ENCODE data around the gene ZNF512B. TPM values are rescaled to one million over a fixed set of nuclear protein-coding genes. Genes with fewer than 3 reads are reported as not detected.
"Not testable (repeated sequence)": the region's sequence is repeated elsewhere in the genome, so short reads cannot be mapped to it uniquely, and the experiment has no call there.

ZNF512B gene
- polyA plus RNA-seq, 1 donor: 23.0 TPM

DNA sequence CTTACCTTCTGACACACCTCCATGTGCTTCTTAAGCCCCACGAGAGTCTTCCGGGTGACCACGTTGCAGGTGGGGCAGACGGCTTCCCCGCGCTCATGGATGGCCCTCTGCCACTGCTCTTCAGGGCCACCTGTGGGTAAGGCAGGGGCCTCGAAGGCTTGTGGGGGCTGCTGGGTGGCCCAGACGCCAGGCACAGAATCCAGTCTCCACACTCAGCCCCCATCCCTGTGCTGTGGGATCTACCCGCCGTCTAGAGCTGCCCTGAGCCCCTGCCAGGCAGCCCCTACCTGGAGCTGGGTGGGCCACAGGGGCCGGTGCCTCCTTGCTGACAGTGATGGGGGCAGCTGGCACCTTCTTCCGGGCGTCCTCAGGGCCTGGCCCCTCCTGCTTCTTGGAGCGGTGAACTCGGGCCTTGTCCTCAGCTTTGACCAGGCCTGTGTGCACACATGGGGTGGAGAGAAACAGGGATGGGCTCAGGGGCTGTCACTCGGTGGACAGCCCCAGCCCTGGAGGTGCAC, 5.9 kb downstream of the ZNF512B start:
- DNase-seq (ENCODE audit: low read depth): no peak

DNA sequence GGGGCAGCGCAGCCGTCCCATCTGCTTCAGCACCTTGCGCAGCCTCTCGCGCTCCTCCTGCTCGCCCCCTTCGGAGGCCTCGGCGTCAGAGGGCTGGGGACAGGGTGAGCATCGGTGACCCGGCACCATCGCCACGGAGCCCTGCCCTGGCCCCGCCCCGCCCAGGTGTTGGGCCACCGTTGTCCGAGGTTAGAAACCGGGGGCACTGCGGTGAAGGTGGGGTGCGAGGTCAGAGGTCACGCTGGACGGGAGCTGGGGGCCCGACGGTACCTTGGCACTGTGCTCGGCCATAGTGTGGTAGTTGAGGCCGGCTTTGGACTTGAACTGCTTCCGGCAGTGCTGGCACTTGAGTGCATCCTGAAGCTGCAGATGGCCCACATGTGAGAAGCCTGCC, 6.4 kb downstream of the ZNF512B start:
- DNase-seq (ENCODE audit: low read depth): no peak

DNA sequence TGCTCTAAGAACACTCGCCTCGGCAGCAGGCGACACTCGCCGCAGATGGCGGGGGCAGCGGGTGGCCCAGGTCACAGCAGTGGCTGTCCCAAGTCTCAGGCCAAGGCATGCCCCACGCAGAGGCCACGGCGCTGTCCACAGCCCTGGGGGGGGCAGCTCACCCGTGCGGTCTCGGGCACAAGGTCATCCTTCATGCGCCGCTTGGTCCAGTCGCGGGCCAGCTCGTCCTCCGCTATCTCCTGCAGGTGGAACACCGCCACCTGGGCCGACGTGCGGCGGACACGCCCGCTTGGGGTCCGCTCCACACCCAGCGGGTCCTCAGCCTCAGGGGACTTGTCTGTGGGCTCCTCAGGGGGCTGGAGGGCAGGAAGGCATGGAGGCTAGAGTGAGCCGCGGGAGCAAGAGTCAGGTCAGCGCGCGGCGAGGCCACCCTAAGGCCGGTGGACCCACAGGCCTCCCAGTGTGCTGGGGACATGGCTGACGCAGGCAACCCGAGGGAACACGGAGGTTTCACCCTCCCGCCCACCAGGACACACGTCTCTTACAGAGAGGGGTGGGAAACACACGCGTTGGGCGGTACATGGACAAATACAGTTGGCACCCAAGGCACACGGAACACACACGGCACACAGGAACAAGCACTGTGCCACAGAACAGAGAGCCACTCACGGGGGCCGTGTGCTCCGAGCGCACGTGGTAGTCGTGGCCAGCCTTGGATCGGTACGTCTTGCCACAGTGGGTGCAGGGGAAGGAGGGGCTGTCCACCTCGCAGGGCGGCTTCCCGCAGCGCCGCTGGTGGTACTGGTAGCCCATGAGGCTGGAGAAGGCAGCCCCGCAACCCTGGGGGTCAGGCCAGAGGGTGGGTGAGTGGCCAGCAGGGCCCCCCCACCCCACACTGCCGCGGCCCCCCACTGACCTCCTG, 7.0 kb downstream of the ZNF512B start:
- no peak for DNase-seq (ENCODE audit: low read depth)

DNA sequence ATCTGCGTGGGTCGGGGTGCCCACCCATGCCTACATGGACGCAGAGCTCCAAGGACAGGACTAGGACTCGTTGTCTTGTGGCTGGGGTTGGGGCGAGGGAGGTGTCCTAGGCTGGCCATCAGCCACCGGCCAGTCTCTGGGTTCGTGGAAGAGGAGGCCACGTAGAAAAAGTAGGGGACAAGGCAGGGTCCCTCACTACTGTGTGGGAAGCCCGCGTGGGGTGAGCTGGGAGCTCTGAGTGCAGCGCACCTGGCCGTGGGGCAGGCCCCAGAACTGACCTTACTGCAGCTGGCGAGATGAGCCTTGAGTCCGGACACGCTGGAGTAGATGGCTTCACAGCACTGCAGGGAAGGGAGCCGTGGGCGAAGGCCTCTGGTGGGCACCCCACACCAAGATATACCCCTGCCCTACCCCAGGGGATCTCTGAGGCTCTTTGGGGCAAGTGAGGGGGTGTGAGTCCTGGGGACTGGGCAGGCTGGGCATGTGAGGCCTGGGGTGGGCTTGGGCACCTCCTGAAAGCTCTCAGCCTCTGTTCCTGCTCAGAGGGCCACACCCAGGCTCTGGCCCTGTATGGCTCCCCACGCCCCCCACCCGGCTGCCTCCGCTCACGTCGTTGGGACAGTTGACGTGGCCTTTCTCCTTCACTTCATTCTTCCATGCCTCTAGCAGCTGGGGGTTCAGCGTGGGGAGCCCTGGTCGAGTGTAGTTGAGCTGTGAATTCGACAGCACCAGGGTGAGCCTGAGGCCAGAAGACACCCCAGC, 7.9 kb downstream of the ZNF512B start:
- DNase-seq (ENCODE audit: low read depth): no peak

DNA sequence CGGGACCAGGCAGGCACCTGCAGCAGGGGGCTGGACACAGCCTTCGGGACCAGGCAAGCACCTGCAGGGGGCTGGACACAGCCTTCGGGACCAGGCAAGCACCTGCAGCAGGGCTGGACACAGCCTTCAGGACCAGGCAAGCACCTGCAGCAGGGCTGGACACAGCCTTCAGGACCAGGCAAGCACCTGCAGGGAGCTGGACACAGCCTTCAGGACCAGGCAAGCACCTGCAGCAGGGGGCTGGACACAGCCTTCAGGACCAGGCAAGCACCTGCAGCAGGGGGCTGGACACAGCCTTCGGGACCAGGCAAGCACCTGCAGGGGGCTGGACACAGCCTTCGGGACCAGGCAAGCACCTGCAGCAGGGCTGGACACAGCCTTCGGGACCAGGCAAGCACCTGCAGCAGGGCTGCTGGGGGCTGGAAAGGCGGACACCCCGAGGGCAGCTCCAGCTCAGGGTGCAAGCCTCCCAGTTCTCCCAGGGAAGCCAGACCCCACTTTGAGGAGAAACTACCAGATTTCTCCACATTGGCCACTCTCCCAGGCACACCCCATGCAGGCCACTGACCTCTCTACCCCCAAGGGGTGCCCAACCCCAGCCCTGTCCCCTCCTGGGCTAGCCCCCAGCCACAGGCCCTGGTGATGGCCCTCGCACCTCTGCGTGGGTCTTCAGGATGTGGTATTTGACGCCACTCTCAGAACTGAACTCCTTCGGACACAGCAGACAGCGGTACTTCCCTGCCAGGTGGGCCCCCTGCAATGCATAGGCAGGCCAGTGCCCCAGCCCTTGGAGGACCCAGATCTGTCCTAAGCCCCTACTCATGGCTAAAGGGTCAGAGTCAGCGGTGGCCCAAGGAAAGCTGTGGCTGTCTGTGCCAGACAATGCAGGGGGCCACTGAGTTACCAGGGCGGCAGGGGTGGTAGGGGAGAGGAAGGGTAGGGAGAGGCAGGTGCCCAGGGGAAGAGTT, 8.8 kb downstream of the ZNF512B start:
- not testable (repeated sequence) for DNase-seq (ENCODE audit: low read depth)

DNA sequence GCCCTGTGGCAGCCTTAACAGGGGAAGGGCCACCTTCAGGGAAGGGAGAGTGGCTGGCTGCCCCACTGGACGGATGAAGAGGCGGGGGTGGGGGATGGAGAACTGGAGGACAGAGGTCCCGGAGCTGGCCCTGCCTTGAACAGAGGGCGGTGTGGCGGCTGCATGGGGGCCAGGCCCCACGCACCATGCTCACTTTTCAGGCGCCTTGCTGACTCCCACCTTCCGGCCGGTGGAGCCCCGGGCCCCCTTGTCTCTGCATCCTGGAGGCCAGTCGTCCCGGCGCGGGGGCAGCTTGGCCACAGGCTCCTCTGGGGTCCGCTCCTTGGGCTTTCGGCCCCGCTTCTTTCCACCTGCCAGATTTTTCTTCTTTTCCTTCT, 10.0 kb downstream of the ZNF512B start:
- DNase-seq (ENCODE audit: low read depth): no peak

DNA sequence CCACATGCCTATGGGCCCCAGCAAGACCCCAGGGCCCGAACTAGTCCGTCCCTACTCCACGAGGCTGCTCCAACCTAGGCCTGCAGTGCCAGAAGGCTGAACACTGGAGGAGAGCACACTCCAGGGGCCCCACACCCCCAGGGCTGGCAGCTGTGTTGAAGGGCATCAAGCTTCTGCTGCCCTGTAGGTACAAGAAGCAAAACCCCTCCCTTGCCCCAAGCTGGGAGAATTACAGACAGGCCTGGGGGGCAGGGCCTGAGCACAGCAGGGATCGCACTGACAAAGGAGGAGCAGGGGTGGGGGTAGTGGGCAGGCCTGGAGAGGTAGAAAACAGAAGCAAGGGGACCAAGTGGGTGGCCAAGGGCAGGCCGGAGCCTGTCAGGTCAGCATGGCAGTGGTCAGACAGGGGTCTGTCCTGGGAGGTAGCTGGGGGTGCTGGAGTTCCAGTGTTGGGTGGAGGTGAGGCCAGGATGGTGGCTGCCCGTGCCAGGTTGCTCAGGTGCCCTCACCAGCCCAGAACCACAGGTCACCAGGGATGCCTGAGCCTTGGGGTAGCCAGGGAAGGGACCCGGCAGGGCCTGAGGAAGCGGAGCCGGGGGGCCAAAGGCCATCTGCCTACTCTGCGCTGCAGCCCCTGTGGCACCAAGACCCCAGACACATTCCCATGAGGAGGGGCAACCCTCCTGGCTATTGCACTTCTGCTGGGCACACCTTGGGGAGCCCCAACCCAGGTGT, 10.6 kb downstream of the ZNF512B start:
- DNase-seq (ENCODE audit: low read depth): no peak

DNA sequence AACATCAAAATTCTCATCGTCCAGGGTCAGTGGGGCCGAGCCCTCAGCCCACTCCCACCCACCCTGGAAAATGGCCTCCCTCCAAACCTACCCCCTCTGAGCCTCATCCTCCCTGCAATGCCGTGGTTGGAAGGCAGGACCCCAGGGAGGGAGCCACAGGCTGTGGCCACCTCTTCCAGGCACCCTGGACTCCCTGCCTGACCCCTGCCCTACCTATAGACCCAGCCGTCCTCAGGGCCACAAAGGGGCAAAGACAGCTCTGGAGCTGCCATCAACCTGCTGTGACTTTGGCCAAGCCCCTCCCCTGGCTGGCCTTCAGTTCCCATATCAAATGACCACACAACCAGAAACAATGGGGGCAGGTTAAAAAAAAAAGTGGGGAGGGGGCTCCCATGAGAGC, 11.3 kb downstream of the ZNF512B start:
- DNase-seq (ENCODE audit: low read depth): no peak

DNA sequence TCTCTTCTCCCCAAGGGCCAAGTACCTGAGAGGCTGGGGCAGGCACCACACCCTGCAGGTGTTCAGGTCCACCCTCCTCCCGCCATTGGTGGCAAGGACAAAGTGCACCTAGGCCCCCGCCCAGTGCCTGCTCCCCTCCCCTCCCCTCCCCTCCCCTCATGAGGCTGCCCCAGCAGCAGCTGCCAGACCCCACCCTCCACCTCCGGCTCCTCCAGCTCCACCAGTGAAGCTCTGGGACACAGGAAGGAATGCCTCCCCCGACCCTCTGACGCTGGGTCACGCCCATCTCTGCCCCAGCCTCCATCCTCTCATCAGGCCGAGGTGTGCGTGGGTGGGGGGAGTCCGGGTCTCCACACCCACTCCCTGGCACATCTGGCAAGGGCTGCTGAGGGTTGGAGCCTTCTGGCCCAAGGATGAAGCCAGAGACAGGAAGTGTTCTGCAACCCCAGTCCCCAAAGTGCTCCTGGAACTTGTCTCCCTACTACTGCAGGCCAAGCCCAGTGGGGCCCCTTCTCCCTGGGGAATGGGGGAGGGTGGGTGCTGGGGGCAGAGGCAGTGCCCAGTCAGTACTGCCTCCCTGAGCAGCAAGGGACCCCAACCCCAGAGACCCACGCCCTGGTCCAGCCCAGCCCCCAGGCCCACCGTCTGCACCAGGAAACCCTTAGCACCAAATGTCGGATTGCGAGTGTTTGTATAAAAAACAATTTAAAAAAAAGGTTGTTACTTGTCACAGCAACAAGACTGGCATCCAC, 11.9 kb downstream of the ZNF512B start:
- DNase-seq (ENCODE audit: low read depth): no peak

DNA sequence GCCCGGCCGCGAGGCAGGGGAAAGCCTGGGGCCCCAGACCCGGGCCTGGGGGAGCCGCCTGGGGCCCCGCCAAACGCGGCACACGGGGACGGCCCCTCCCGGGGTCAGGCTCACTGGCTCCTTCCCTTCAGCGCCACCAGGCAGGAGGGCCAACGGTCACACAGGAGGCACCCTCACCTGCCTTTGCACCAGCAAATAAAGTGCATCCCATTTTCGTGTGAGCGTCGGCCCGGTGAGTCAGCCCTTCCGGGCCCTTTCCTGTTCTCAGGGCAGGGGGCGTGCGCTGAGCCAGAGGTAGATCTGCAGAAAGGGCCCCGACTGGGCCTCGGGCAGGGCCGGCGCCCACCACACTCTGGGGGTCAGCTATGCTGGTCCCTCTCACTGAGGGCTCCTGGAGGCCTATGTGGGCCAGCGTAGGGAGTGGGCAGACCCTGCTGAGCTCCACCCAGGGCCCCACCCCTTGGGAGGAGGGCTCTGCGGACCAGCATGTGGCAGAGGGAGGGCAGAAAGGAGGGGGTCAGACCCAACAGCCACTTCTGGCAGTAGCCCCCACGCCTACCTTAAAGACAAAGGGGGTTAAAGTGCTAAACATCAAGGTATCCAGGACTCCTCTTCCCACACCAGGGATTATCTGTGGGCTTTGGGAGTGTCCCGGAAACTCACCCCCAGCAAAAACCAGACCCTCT, 12.6 kb downstream of the ZNF512B start:
- DNase-seq (ENCODE audit: low read depth): no peak

DNA sequence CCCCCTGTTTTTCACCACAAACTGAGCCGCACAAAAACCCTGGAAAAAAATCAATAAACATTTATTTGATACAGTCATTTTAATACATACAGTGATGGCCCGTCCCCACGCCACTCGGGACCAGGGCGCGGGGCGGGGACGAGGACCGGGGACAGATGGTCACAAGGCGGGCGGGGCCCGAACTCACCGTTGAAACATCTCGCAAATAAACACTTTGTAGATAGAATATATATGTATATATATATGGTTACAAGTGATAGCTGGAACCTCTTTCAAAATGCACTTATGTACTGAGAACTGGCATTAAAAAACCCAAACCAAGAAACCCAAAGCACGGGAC, 13.1 kb downstream of the ZNF512B start:
- DNase-seq (ENCODE audit: low read depth): no peak

DNA sequence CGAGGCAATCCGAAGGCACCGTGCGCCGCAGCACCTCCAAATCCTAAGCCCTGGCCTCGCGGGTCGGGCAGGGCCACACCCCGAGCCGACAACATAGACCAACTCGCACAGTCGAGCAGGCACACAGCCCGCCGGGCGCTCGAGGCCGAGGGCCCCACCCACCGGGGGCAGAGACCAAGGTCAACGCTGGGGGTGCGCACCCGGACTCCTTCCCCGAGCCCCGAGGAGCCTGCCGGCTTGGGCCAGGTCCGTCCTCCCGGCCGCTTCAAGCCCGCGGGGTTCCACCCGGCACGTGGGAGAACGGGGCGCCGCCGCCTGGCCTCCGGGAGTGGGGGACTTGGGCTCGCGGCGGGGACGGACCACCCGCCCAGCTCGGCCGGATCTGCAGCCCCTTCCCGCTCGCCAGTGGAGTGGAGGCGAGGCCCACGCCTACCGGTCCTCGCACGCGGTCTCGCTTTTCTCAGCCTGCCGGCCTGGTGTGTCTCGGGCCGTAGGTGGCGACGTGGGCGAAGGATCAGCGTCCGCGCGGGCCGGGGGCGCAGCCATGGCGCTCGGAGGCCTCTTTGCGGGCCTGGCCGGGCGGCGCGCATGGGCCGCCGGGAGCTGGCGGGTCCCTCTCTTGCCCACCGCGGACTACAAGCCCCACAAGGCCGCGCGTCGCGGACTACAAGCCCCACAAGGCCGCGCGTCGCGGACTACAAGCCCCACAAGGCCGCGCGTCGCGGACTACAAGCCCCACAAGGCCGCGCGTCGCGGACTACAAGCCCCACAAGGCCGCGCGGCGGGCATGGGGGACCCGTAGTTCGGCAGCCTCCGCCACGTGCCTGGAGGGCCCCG, 13.7 kb downstream of the ZNF512B start, which contains the start of gene UCKL1:
Gene UCKL1 (minus strand): TSS at position 590 of the 837 bp plus-strand sequence. CDS start 44 bp downstream, at position 546.
- peak; percentile 75 for DNase-seq (ENCODE audit: low read depth)

DNA sequence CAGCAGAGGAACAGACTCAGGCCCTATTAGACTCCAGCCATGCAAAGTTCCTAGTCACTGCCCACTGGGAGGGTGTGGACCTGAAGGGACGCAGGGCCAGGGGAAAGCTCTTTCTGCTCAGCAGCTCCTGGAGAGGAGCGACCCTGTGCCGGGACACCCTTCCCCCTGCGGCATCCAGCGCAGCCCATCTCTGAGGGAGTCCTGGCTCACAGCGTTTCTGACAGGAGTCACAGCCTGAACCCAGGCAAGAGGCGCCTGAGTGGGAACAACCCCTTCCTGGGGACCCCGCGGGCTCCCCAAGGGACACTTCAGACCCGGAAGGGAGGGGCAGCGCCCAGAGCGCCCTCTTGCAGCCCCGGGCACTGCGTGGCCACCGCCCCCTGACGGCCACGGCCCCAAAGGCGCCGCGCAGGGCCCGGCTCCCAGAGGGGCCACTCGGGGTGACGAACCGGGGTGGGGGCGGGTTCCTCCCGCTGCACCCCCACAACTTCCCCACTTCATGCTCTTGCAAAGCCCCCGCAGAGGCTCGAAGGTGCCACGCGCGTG, 14.4 kb downstream of the ZNF512B start:
- DNase-seq (ENCODE audit: low read depth): no peak

DNA sequence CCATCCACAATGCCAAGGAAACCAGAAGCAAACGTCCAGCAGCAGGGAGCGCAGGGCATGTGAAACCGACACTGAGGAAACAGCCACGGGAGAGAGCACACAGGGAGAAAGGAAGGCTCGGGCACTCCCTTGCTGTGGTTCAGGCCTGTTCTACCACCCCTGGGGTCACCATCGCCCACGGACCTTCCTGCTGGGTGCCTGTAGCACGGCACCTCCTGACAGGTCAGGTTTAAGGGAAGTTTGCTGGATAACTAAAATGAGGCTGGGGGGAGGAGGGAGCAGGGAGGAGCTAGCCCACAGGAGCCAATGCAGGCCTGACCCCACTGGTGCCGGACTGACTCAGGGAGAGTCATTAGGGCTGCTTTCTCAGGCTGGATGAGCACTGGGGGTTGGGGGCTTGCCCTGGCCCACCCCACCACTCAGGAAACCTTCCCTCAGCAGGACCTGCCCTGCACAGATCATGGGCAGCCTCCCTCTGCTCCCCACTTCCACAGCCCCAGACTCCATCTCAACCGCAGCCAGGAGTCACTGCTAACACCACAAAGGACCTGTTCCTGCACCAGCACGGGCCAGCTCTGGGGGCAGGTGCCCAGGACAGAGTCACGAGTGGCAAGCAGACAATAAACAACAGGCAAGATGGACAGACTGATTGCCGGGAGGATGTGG, 15.8 kb downstream of the ZNF512B start:
- DNase-seq (ENCODE audit: low read depth): no peak

DNA sequence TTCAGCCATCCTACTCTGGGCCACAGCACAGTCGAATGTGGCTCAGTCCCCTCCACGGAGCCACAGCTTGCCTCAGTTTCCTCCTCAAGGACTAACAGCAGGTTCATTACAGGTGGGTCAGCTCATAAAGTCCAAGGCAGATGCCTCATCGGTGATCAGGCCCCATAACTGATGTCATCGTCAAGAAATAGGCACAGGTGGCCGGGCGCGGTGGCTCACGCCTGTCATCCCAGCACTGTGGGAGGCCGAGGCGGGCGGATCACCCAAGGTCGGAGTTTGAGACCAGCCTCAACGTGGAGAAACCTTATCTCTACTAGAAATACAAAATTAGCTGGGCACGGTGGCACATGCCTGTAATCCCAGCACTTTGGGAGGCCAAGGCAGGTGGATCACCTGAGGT, 17.0 kb downstream of the ZNF512B start:
- DNase-seq (ENCODE audit: low read depth): no peak

DNA sequence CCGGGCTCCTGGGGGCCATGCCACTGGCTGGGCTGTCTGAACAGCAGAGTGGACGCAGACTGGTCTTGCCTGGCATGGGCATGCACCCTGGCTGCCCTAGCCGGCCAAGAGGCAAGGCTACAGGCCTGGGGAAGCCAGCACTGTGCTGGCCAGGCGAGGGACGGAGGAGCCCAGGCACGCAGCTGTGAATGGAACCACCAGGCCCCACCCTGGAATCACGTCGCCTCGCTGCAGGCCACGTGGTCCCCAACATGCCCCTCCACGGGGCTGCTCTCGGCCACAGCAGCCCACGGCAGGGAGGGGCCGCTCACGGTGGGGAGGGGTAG, 17.6 kb downstream of the ZNF512B start:
- DNase-seq (ENCODE audit: low read depth): no peak

DNA sequence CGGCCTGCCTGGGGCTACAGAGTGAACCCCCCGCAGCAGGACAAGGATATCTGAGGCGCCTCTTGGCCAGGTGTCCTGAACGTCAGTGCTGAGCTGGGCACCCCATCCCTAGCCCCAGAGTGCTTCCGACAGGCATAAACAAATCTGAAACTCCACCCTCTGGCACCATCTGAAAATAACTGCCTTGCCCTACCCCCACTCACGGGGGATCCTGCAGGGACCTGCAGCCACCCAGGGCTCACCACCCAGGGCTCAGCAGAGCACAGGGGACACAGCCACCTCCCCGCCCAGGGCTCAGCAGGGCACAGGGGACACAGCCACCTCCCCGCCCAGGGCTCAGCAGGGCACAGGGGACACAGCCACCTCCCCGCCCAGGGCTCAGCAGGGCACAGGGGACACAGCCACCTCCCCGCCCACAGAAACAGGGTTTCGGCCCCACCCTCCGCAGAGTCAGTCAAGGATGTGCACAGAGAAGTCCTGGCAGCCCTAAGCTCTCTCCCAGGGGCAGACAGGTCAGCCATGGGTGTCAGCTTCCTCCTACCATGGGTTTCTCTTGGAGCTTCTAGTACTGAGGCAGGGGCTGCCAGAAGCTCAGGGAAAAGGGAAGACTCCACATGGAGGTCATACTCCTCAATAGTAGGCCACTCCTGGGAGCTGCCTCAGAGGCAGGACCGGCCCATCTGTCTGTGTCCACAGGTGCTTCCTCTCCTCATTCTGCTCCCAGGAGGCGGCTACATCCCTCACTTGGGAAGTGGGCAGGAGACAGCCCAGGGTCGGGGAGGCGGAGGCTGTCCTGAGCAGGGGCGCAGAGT, 18.1 kb downstream of the ZNF512B start:
- no peak for DNase-seq (ENCODE audit: low read depth)

All from forelimb muscle (tissue), 1 donor.